Body of pancreas (tissue), 4 donors: Measurements from ENCODE around the gene TPSB2.

Experiments
- POLR2A ChIP-seq, 3 donors: fragments of 450-650 bp; IDR thresholded peaks; one replicate each; pipeline ENCODE4 v1.6.1; 2016; ENCODE audit warnings: antibody characterized with exemption in 3 of 3, mild to moderate bottlenecking in 2 of 3
- TF ChIP-seq, protein P1 (sequence below), 7 experiments: fragments of 450-650 bp in 4 of 7; fragments of 200-600 bp in 3 of 7; sonication (generic) in 3 of 7; IDR thresholded peaks; one replicate each; pipeline ENCODE4 v1.5.1; 2016 to 2019; ENCODE audit warnings: antibody characterized with exemption in 7 of 7

DNA sequence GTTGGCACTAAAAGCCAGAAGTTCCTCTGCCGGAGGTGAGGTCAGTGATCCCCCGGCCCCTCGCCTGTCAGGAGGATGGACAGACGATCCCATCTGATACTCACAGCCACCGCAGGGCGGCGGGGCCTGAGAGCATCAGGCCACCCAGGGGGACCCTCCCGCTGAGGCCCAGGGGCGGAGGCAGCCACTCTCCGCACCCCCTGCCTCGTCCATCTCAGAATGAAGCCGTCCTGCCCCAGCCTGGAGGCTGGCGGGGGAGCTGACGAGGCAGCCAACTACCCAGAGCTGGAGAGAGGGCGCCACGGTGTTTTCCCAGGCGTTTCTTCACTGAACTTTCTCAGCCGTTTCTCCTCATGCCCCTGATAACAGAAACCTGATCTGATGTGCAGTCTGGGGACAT is 48.5 kb upstream of the TPSB2 start:
- TF ChIP-seq, protein P1, sequence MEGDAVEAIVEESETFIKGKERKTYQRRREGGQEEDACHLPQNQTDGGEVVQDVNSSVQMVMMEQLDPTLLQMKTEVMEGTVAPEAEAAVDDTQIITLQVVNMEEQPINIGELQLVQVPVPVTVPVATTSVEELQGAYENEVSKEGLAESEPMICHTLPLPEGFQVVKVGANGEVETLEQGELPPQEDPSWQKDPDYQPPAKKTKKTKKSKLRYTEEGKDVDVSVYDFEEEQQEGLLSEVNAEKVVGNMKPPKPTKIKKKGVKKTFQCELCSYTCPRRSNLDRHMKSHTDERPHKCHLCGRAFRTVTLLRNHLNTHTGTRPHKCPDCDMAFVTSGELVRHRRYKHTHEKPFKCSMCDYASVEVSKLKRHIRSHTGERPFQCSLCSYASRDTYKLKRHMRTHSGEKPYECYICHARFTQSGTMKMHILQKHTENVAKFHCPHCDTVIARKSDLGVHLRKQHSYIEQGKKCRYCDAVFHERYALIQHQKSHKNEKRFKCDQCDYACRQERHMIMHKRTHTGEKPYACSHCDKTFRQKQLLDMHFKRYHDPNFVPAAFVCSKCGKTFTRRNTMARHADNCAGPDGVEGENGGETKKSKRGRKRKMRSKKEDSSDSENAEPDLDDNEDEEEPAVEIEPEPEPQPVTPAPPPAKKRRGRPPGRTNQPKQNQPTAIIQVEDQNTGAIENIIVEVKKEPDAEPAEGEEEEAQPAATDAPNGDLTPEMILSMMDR (IDR thresholded peaks at IDR 0.05): no peak
- no peak for TF ChIP-seq POLR2A (IDR thresholded peaks at IDR 0.05)
